Activated T-cell treated with anti-CD3 and anti-CD28 coated beads, Interleukin-2, amount 50 U/mL, for 72 hours (primary cell): ENCODE measurements around the gene IQCN. TPM values are rescaled to one million over a fixed set of nuclear protein-coding genes. Genes with fewer than 3 reads are reported as not detected.

ENCODE experiments used
- ATAC-seq, 2 donors: fragments of 150-1000 bp; cut with Tn5 transposase; replicated peaks in 1 of 2; 2 replicates each; pipeline ENCODE4 v1.10.0; 2021; ENCODE audit warnings: moderate library complexity in 2 of 2, mild to moderate bottlenecking in 1 of 2
- DNase-seq, 2 donors: peaks; one replicate each; pipeline ENCODE4 v3.0.0; 2021 to 2022; ENCODE audit warnings: mixed read lengths in 1 of 2
- H3K27ac Mint-ChIP-seq: one replicate; pipeline ENCODE4 v1.8.0; 2022; ENCODE audit warnings: mild to moderate bottlenecking, moderate library complexity, mixed read lengths
- H3K27me3 Mint-ChIP-seq: one replicate; pipeline ENCODE4 v1.8.0; 2022; ENCODE audit warnings: low read depth, mixed read lengths
- H3K36me3 Mint-ChIP-seq, 2 donors: one replicate each; pipeline ENCODE4 v1.8.0; 2022; ENCODE audit warnings: mixed read lengths in 2 of 2, mild to moderate bottlenecking in 1 of 2; ENCODE audit not compliant: insufficient read depth in 2 of 2
- H3K4me1 Mint-ChIP-seq: one replicate; pipeline ENCODE4 v1.8.0; 2022; ENCODE audit warnings: low read depth, mixed read lengths
- H3K4me3 Mint-ChIP-seq, 2 donors: one replicate each; pipeline ENCODE4 v1.8.0; 2022; ENCODE audit warnings: mild to moderate bottlenecking in 2 of 2, mixed read lengths in 2 of 2, moderate library complexity in 2 of 2
- H3K9me3 Mint-ChIP-seq, 2 donors: one replicate each; pipeline ENCODE4 v1.8.0; 2022; ENCODE audit warnings: mixed read lengths in 2 of 2
- total RNA-seq, 2 donors: library from RNA; stranded (reverse); gene quantifications; one replicate each; pipeline ENCODE4 v1.2.3, GENCODE V29; 2022

The IQCN gene
- total RNA-seq, result 1 to 10 TPM; 2.2 to 2.8 TPM

GRCh38 chr19:18274219-18274780 lies at the start of gene IQCN:
IQCN (minus strand) TSS chr19:18274452; CDS start chr19:18269478, 4,974 bp downstream.
- H3K9me3 Mint-ChIP-seq, result no peaks in the 10 kb centered on the region
- peaks cover 4 to 13% of the 10 kb centered on the region in 2 donors for H3K36me3 Mint-ChIP-seq
- peaks cover 41% of the 10 kb centered on the region for H3K4me1 Mint-ChIP-seq
- ATAC-seq, result peak; percentile 26 to 43
- peak within 1 kb of the TSS in 1 of 2 donors; percentile 29 for H3K4me3 Mint-ChIP-seq
- DNase-seq, result peak; percentile 31 to 48
- H3K27ac Mint-ChIP-seq, result no peak within 1 kb of the TSS
- no peaks in the 10 kb centered on the region for H3K27me3 Mint-ChIP-seq

GRCh38 chr19:18322759-18323460 lies 48.7 kb upstream of the IQCN start, which contains the start of gene LSM4:
LSM4 (minus strand) TSS chr19:18323076; CDS start chr19:18323020, 56 bp downstream.
- DNase-seq, result peak; percentile 99 to 100
- Mint-ChIP-seq H3K27me3 (no peaks in the 10 kb centered on the region), H3K4me1 (peaks cover 60% of the 10 kb centered on the region), H3K27ac (peak within 1 kb of the TSS; percentile 96), H3K9me3 (no peaks in the 10 kb centered on the region), H3K4me3 (peak within 1 kb of the TSS; percentile 89 to 95), H3K36me3 (peaks cover 9 to 22% of the 10 kb centered on the region in 2 donors)
- peak; percentile 95 to 96 for ATAC-seq

- peak; percentile 66 to 75 for DNase-seq
- peaks cover 9 to 22% of the 10 kb centered on the region in 2 donors for H3K36me3 Mint-ChIP-seq
- peaks cover 66% of the 10 kb centered on the region for H3K4me1 Mint-ChIP-seq
- H3K27ac Mint-ChIP-seq, result peak overlapping the region; percentile 96
- peak overlapping the region; percentile 89 to 95 for H3K4me3 Mint-ChIP-seq
- no peaks in the 10 kb centered on the region for H3K27me3 Mint-ChIP-seq
- H3K9me3 Mint-ChIP-seq, result no peaks in the 10 kb centered on the region
- ATAC-seq, result peak; percentile 24 to 25
Observed at GRCh38 chr19:18322318-18322758, 48.1 kb upstream of the IQCN start.

GRCh38 chr19:18321734-18322102 lies 47.5 kb upstream of the IQCN start:
- no peaks in the 10 kb centered on the region for H3K27me3 Mint-ChIP-seq
- no peak for ATAC-seq
- H3K4me1 Mint-ChIP-seq, result peaks cover 66% of the 10 kb centered on the region

GRCh38 chr19:18320865-18321733 lies 46.8 kb upstream of the IQCN start:
- Mint-ChIP-seq H3K4me3 (peak overlapping the region; percentile 89 to 95), H3K27ac (peak overlapping the region; percentile 96), H3K9me3 (no peaks in the 10 kb centered on the region), H3K4me1 (peaks cover 67% of the 10 kb centered on the region), H3K27me3 (no peaks in the 10 kb centered on the region), H3K36me3 (peaks cover 9 to 22% of the 10 kb centered on the region in 2 donors)
- DNase-seq (no peak), ATAC-seq (no peak)

More at GRCh38 chr19:18321734-18322102, 47.5 kb upstream of the IQCN start:
- Mint-ChIP-seq H3K4me3 (peak overlapping the region; percentile 89 to 95), H3K36me3 (peaks cover 9 to 22% of the 10 kb centered on the region in 2 donors), H3K9me3 (no peaks in the 10 kb centered on the region), H3K27ac (peak overlapping the region; percentile 96)
- peak; percentile 26 to 34 for DNase-seq

GRCh38 chr19:18319591-18320135 lies 45.4 kb upstream of the IQCN start:
- ATAC-seq (no peak), DNase-seq (no peak)
- Mint-ChIP-seq H3K27me3 (no peaks in the 10 kb centered on the region), H3K27ac (peak overlapping the region; percentile 71), H3K9me3 (no peaks in the 10 kb centered on the region), H3K36me3 (peaks cover 9 to 22% of the 10 kb centered on the region in 2 donors), H3K4me3 (peak overlapping the region; percentile 50 to 66), H3K4me1 (peaks cover 75% of the 10 kb centered on the region)

GRCh38 chr19:18317961-18318800 lies 43.9 kb upstream of the IQCN start:
- H3K27ac Mint-ChIP-seq, result peak overlapping the region; percentile 96
- H3K9me3 Mint-ChIP-seq, result no peaks in the 10 kb centered on the region
- peak; percentile 66 to 71 for DNase-seq
- H3K4me1 Mint-ChIP-seq, result peaks cover 61% of the 10 kb centered on the region
- peak overlapping the region; percentile 84 to 85 for H3K4me3 Mint-ChIP-seq
- peak; percentile 44 to 46 for ATAC-seq
- no peaks in the 10 kb centered on the region for H3K27me3 Mint-ChIP-seq
- peaks cover 10 to 22% of the 10 kb centered on the region in 2 donors for H3K36me3 Mint-ChIP-seq

GRCh38 chr19:18313398-18313797 lies 39.1 kb upstream of the IQCN start:
- Mint-ChIP-seq H3K36me3 (peaks cover 0 to 2% of the 10 kb centered on the region in 2 donors), H3K27me3 (no peaks in the 10 kb centered on the region), H3K9me3 (no peaks in the 10 kb centered on the region), H3K4me1 (peaks cover 25% of the 10 kb centered on the region), H3K27ac (no peak overlapping the region), H3K4me3 (no peak overlapping the region)
- ATAC-seq (no peak), DNase-seq (no peak)

GRCh38 chr19:18312092-18312534 lies 37.9 kb upstream of the IQCN start:
- Mint-ChIP-seq H3K9me3 (no peaks in the 10 kb centered on the region), H3K4me1 (peaks cover 20% of the 10 kb centered on the region), H3K4me3 (no peak overlapping the region), H3K27ac (no peak overlapping the region), H3K36me3 (peaks cover 2 to 4% of the 10 kb centered on the region in 2 donors), H3K27me3 (no peaks in the 10 kb centered on the region)
- DNase-seq (no peak), ATAC-seq (no peak)

GRCh38 chr19:18311502-18312091 lies 37.3 kb upstream of the IQCN start:
- Mint-ChIP-seq H3K4me3 (no peak overlapping the region), H3K36me3 (peaks cover 2 to 6% of the 10 kb centered on the region in 2 donors), H3K27me3 (no peaks in the 10 kb centered on the region), H3K4me1 (peaks cover 25% of the 10 kb centered on the region), H3K27ac (no peak overlapping the region), H3K9me3 (no peaks in the 10 kb centered on the region)
- DNase-seq (no peak), ATAC-seq (no peak)

- no peak overlapping the region for H3K27ac Mint-ChIP-seq
- peaks cover 2 to 6% of the 10 kb centered on the region in 2 donors for H3K36me3 Mint-ChIP-seq
- H3K4me1 Mint-ChIP-seq, result peaks cover 29% of the 10 kb centered on the region
- no peak overlapping the region for H3K4me3 Mint-ChIP-seq
- DNase-seq (no peak), ATAC-seq (no peak)
- no peaks in the 10 kb centered on the region for H3K27me3 Mint-ChIP-seq
- no peaks in the 10 kb centered on the region for H3K9me3 Mint-ChIP-seq
Observed at GRCh38 chr19:18310966-18311365, 36.7 kb upstream of the IQCN start.
